Body of pancreas (tissue), 4 donors: ENCODE measurements around the gene RFWD3.

Experiments
- CTCF ChIP-seq, 7 experiments: fragments of 450-650 bp in 4 of 7; fragments of 200-600 bp in 3 of 7; sonication (generic) in 3 of 7; IDR thresholded peaks; one replicate each; pipeline ENCODE4 v1.5.1; 2016 to 2019; ENCODE audit warnings: antibody characterized with exemption in 7 of 7
- POLR2A ChIP-seq, 3 donors: fragments of 450-650 bp; IDR thresholded peaks; one replicate each; pipeline ENCODE4 v1.6.1; 2016; ENCODE audit warnings: antibody characterized with exemption in 3 of 3, mild to moderate bottlenecking in 2 of 3

- TF ChIP-seq POLR2A (IDR thresholded peaks at IDR 0.05): no peak
- no peak for TF ChIP-seq CTCF (IDR thresholded peaks at IDR 0.05)
Measured at GRCh38 chr16:74660383-74660782, 6.3 kb downstream of the RFWD3 start.
